Left ventricle myocardium inferior (tissue), 1 donor: ENCODE results near the gene LIN7A. TPM values are rescaled to one million over a fixed set of nuclear protein-coding genes. Genes with fewer than 3 reads are reported as not detected.
A peak's percentile ranks its signal among the peaks of the same experiment; 100 is the strongest.

ENCODE experiments used
- DNase-seq: peaks from one replicate; pipeline ENCODE4 v3.0.0-alpha.2; 2020
- H3K27ac ChIP-seq: fragments of 200-600 bp; replicated peaks from 2 replicates; pipeline ENCODE4 v1.8.0; 2021
- H3K27me3 ChIP-seq: fragments of 200-600 bp; 2 replicates; pipeline ENCODE4 v1.8.0; 2021; ENCODE audit warnings: low read depth
- H3K36me3 ChIP-seq: fragments of 200-600 bp; 2 replicates; pipeline ENCODE4 v1.8.0; 2021
- H3K4me1 ChIP-seq: fragments of 200-600 bp; 2 replicates; pipeline ENCODE4 v1.8.0; 2021
- H3K4me3 ChIP-seq: fragments of 200-600 bp; 2 replicates; pipeline ENCODE4 v1.8.0; 2021; ENCODE audit warnings: mild to moderate bottlenecking, moderate library complexity
- H3K9me3 ChIP-seq: fragments of 200-600 bp; replicated peaks from 2 replicates; pipeline ENCODE4 v1.8.0; 2021
- CTCF ChIP-seq: fragments of 200-600 bp; IDR thresholded peaks from 2 replicates; pipeline ENCODE4 v1.8.0; 2021; ENCODE audit warnings: antibody characterized with exemption, mild to moderate bottlenecking, borderline replicate concordance
- intact Hi-C: fragments of 100-400 bp; cut with micrococcal nuclease; formaldehyde crosslinking; loops from one replicate; pipeline ENCODE4 v1.11.0; 2022
- total RNA-seq: library from RNA; stranded (reverse); fragmentation: NEBNext Ultra II Directional; extraction: Animal tissue kit (Norgen Biotek cat#: 25700); gene quantifications from one replicate; pipeline ENCODE4 v1.2.1, GENCODE V29; 2021
- donor health status: DM: no; HTN: yes; CAD: no; lungs with severe emphysema.

The LIN7A gene
- total RNA-seq, 1 donor from 2014 or later = 11.9 TPM

DNA sequence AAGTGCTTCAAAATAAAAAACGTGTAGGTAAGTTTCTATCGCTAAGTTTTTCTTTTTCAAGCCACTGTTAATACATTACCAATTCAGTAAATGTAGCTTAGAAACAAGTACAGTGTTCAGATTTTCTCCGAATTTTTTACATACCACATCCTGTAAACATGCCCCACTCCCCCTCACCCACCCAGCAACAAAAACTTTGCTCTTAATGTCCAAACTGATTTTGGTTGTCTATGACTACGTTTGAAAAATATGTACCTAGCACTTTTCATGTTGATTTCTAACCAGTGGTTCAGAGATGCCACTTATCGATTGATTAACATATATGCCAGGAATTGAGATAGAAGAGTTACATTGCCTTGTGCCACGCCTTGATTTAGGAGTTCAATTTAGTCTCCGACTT is 663 bp upstream of the LIN7A start:
- H3K4me1 ChIP-seq = peaks cover 25% of the 10 kb centered on the region
- intact Hi-C loops = loop anchor here (5.0 kb wide), 1 partner anchor 106 kb away; no protein-coding TSS in a partner anchor
- no peaks in the 10 kb centered on the region for H3K9me3 ChIP-seq
- peak overlapping the region; percentile 96 for H3K27ac ChIP-seq
- no peak for TF ChIP-seq CTCF
- peaks cover 16% of the 10 kb centered on the region for H3K27me3 ChIP-seq
- DNase-seq = no peak
- H3K36me3 ChIP-seq = no peaks in the 10 kb centered on the region
- peak overlapping the region; percentile 88 for H3K4me3 ChIP-seq

DNA sequence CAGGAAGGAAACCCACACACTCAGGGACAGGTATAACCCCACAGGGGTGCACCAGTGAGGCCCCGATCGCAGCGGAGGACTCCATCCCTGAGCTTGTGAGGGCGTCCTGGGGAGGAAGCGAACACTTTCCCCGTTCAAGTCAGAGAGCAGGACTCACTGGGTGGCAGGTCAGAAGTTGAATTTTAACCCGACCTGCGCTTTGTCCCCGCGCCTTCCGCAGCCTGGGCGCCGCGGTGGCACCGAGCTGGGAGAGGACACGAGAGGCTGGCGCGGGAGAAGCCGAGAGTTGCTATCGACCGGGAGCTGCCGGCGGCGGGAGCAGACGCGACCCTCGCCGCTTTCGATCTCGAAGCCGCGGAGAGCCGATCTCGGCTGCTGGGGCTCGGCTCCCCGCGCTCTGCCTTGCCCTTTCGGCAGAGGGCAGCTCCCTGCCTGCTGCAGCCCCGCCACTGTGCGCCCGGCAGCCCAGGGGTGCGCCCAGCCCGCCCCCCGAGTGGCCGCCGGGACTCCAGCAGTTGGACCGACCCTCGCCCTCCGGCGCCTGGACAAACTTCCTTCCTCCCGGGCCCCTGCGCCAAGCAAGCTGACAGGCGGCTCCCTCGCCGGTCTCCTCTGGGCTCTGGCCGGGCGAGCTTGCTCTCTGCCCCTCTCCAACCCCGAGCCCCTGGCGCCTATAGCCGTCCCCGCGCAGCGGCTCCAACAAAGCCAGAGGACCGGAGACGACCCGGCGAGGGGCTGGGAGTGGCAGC is 918 bp downstream of the LIN7A start:
- Histone ChIP-seq H3K27ac (peak overlapping the region; percentile 96), H3K4me3 (peak overlapping the region; percentile 88), H3K27me3 (peaks cover 16% of the 10 kb centered on the region), H3K4me1 (peaks cover 29% of the 10 kb centered on the region), H3K9me3 (no peaks in the 10 kb centered on the region), H3K36me3 (no peaks in the 10 kb centered on the region)
- TF ChIP-seq CTCF = no peak
- intact Hi-C loops = loop anchor here (5.0 kb wide), 1 partner anchor 105 kb away; no protein-coding TSS in a partner anchor
- DNase-seq = peak; percentile 49

DNA sequence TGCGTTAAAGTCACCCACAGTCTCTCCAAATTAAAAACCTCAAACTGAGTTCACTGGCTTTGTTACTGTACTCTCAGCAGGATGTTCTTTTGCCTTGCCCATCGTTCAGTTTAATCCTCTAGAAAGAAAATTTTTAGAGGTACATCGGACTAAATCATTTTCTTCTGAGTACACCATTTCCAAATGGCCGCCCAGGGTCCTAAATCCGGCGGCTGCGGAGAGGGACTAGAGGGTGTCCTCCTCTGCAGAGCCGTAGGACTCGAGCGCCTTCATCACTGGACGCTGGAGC is 1.4 kb downstream of the LIN7A start:
- intact Hi-C loops = loop anchor here (5.0 kb wide), 1 partner anchor 104 kb away; no protein-coding TSS in a partner anchor
- Histone ChIP-seq H3K9me3 (no peaks in the 10 kb centered on the region), H3K27me3 (peaks cover 16% of the 10 kb centered on the region), H3K27ac (peak overlapping the region; percentile 96), H3K4me1 (peaks cover 29% of the 10 kb centered on the region), H3K4me3 (peak overlapping the region; percentile 88), H3K36me3 (no peaks in the 10 kb centered on the region)
- no peak for DNase-seq
- TF ChIP-seq CTCF = no peak

DNA sequence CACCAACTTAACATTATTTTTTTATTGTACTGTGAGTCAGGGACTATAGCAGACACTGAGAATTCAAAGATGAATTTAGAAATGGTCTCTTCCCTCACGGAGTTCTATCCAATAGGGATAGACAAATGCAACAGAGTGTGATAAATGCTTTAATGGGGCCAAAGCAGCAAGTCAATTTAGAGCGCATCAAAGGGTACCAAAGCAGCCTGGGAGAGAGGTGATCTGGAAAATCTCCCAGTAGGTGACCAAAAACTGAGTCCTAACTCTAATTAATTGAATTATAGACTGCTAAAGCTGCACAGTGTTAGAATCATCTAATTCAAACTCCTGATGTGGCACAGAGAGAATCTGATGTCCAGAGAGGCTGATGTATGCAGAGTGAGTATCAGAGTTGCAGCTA is 2.6 kb downstream of the LIN7A start:
- Histone ChIP-seq H3K36me3 (no peaks in the 10 kb centered on the region), H3K9me3 (no peaks in the 10 kb centered on the region), H3K27me3 (peaks cover 16% of the 10 kb centered on the region), H3K4me1 (peaks cover 29% of the 10 kb centered on the region), H3K27ac (peak overlapping the region; percentile 96), H3K4me3 (peak overlapping the region; percentile 88)
- intact Hi-C loops = loop anchor here (5.0 kb wide), 1 partner anchor 103 kb away; no protein-coding TSS in a partner anchor
- no peak for TF ChIP-seq CTCF
- no peak for DNase-seq

GRCh38 chr12:80925983-80926382 is 11.8 kb downstream of the LIN7A start:
- DNase-seq = no peak
- Histone ChIP-seq H3K27me3 (no peaks in the 10 kb centered on the region), H3K4me1 (peaks cover 49% of the 10 kb centered on the region), H3K36me3 (no peaks in the 10 kb centered on the region), H3K27ac (peak overlapping the region; percentile 54), H3K9me3 (no peaks in the 10 kb centered on the region), H3K4me3 (no peak overlapping the region)
- intact Hi-C loops = no loop called here
- TF ChIP-seq CTCF = no peak
